Stomach (tissue), 19 donors: ENCODE measurements around the gene ZNF830. TPM values are rescaled to one million over a fixed set of nuclear protein-coding genes. Genes with fewer than 3 reads are reported as not detected.

Experiments
- DNase-seq, 2 donors: peaks; one replicate each; pipeline versions ENCODE4 v3.0.0 to v3.0.0-alpha.2; 2013 to 2019
- H3K27ac ChIP-seq, 5 donors: fragments of 200-600 bp in 4 of 5; sonication (generic) in 4 of 5; one replicate each; pipeline ENCODE4 v1.5.1; 2013 to 2019; ENCODE audit warnings: mild to moderate bottlenecking in 1 of 5, moderate library complexity in 1 of 5
- H3K27me3 ChIP-seq, 3 donors: fragments of 200-600 bp; sonication (generic); one replicate each; pipeline ENCODE4 v1.5.1; 2017 to 2019; ENCODE audit warnings: mixed run types in 1 of 3
- H3K36me3 ChIP-seq, 4 donors: fragments of 200-600 bp; sonication (generic); 1 replicate in 3 of 4; 2 replicates in 1 of 4; pipeline ENCODE4 v1.5.1; 2016 to 2019
- H3K4me1 ChIP-seq, 4 donors: fragments of 200-600 bp; sonication (generic); one replicate each; pipeline ENCODE4 v1.5.1; 2016 to 2019
- H3K4me3 ChIP-seq, 4 donors: fragments of 200-600 bp; sonication (generic) in 3 of 4; one replicate each; pipeline ENCODE4 v1.5.1; 2016 to 2019; ENCODE audit warnings: mild to moderate bottlenecking in 1 of 4
- H3K9me3 ChIP-seq, 4 donors: fragments of 200-600 bp; sonication (generic); one replicate each; pipeline ENCODE4 v1.5.1; 2016 to 2019
- EP300 ChIP-seq: sonication (generic); formaldehyde crosslinking; IDR thresholded peaks from one replicate; pipeline ENCODE4 v1.6.1; 2017; ENCODE audit warnings: antibody characterized with exemption
- POLR2A ChIP-seq, 4 donors: fragments of 450-650 bp; IDR thresholded peaks; one replicate each; pipeline ENCODE4 v1.6.1; 2016; ENCODE audit warnings: antibody characterized with exemption in 4 of 4, control low read depth in 2 of 4, mild to moderate bottlenecking in 1 of 4, moderate library complexity in 1 of 4
- POLR2AphosphoS5 ChIP-seq, 3 donors: sonication (generic); formaldehyde crosslinking; IDR thresholded peaks; one replicate each; pipeline ENCODE4 v1.6.1; 2016; ENCODE audit warnings: antibody characterized with exemption in 3 of 3
- WGBS, 5 donors: extraction: QIAGEN DNeasy Blood & Tissue Kit in 3 of 5; methylation state at CpG; one replicate each; pipeline versions ENCODE4 v1.1.5 to v1.1.7; 2013 to 2018; 5-methylcytosine and 5-hydroxymethylcytosine counted together
- intact Hi-C: fragments of 100-400 bp; cut with DNase I; formaldehyde crosslinking; loops from one replicate; pipeline ENCODE4 v1.15.1; 2023; ENCODE audit warnings: low total_unique reads
- long read RNA-seq, 10 donors: transcript quantifications; one replicate each; lab custom pipeline, GENCODE V29; 2026
- polyA plus RNA-seq, 3 donors: library from polyadenylated mRNA; stranded (reverse); fragments of 200-250 nt; gene quantifications; one replicate each; pipeline ENCODE4 v1.2.3, GENCODE V29; 2013
- total RNA-seq, 5 donors: library from RNA; depleted of rRNA; stranded (reverse); fragments of >200 nt; gene quantifications; one replicate each; pipeline versions ENCODE4 v1.1.0 to v1.2.3, GENCODE V29; 2014 to 2016
- TF ChIP-seq, protein P1 (sequence below), 7 experiments: fragments of 450-650 bp in 4 of 7; fragments of 200-600 bp in 3 of 7; sonication (generic) in 3 of 7; IDR thresholded peaks; one replicate each; pipeline ENCODE4 v1.5.1; 2016 to 2019; ENCODE audit warnings: antibody characterized with exemption in 7 of 7, control low read depth in 2 of 7, mild to moderate bottlenecking in 1 of 7
- donor health status: healthy with polysubstance abuse.
- donor health status: Bipolar disorder and iron deficiency.
- donor health status: healthy.

Gene ZNF830
- total RNA-seq (10 to 100 TPM in 2 of 5 donors, 1 to 10 TPM in 3; 7.7 to 20.2 (median 8.5) TPM), polyA plus RNA-seq (10 to 100 TPM in 1 of 3 donors, 1 to 10 TPM in 2; 9.0 to 10.7 (median 9.8) TPM)
- long read RNA-seq, donor 1, transcript ZNF830-201 (1 exons, 2,246 nt) = major isoform, 6 of 6 reads
- long read RNA-seq, donor 1, partial matches to known transcripts = 0 of 6 reads
- long read RNA-seq, donor 1, other reads (novel, unspliced or antisense) = 0 of 6 reads
- long read RNA-seq, donor 2, transcript ZNF830-201 (1 exons, 2,246 nt) = major isoform, 10 of 10 reads
- long read RNA-seq, donor 2, partial matches to known transcripts = 0 of 10 reads
- long read RNA-seq, donor 2, other reads (novel, unspliced or antisense) = 0 of 10 reads
- long read RNA-seq, donor 3, transcript ZNF830-201 (1 exons, 2,246 nt) = major isoform, 12 of 12 reads
- long read RNA-seq, donor 3, partial matches to known transcripts = 0 of 12 reads
- long read RNA-seq, donor 3, other reads (novel, unspliced or antisense) = 0 of 12 reads
- long read RNA-seq, donor 4, partial matches to known transcripts = 0 of 1 reads
- long read RNA-seq, donor 4, other reads (novel, unspliced or antisense) = 0 of 1 reads
- long read RNA-seq, donor 5, transcript ZNF830-201 (1 exons, 2,246 nt) = major isoform, 16 of 16 reads
- long read RNA-seq, donor 5, partial matches to known transcripts = 0 of 16 reads
- long read RNA-seq, donor 5, other reads (novel, unspliced or antisense) = 0 of 16 reads
- long read RNA-seq, donor 6, transcript ZNF830-201 (1 exons, 2,246 nt) = major isoform, 21 of 21 reads
- long read RNA-seq, donor 6, partial matches to known transcripts = 0 of 21 reads
- long read RNA-seq, donor 6, other reads (novel, unspliced or antisense) = 0 of 21 reads
- long read RNA-seq, donor 7, transcript ZNF830-201 (1 exons, 2,246 nt) = major isoform, 22 of 22 reads
- long read RNA-seq, donor 7, partial matches to known transcripts = 0 of 22 reads
- long read RNA-seq, donor 7, other reads (novel, unspliced or antisense) = 0 of 22 reads
- long read RNA-seq, donor 8, transcript ZNF830-201 (1 exons, 2,246 nt) = major isoform, 14 of 14 reads
- long read RNA-seq, donor 8, partial matches to known transcripts = 0 of 14 reads
- long read RNA-seq, donor 8, other reads (novel, unspliced or antisense) = 0 of 14 reads
- long read RNA-seq, donor 9, transcript ZNF830-201 (1 exons, 2,246 nt) = major isoform, 16 of 16 reads
- long read RNA-seq, donor 9, partial matches to known transcripts = 0 of 16 reads
- long read RNA-seq, donor 9, other reads (novel, unspliced or antisense) = 0 of 16 reads
- long read RNA-seq, donor 10, transcript ZNF830-201 (1 exons, 2,246 nt) = major isoform, 10 of 10 reads
- long read RNA-seq, donor 10, partial matches to known transcripts = 0 of 10 reads
- long read RNA-seq, donor 10, other reads (novel, unspliced or antisense) = 0 of 10 reads

GRCh38 chr17:34961093-34961911 is at the start of gene ZNF830, which contains the start of gene CCT6B:
TSS of gene ZNF830 (plus strand) at chr17:34961540. CDS start at chr17:34961567, 27 bp downstream.
TSS of gene CCT6B (minus strand) at chr17:34961460. CDS start at chr17:34961393, 67 bp downstream.
- Histone ChIP-seq H3K9me3 (no peaks in the 10 kb centered on the region), H3K27ac (peak within 1 kb of the TSS; percentile 87 to 97 (median 94)), H3K27me3 (no peaks in the 10 kb centered on the region), H3K4me1 (peaks cover 16 to 38% (median 25%) of the 10 kb centered on the region in 4 donors), H3K4me3 (peak within 1 kb of the TSS; percentile 84 to 99 (median 92)), H3K36me3 (peaks cover 19 to 33% (median 28%) of the 10 kb centered on the region in 4 donors)
- DNase-seq = peak; percentile 94 to 98
- intact Hi-C loops = no loop called here
- no peak for TF ChIP-seq EP300
- TF ChIP-seq POLR2AphosphoS5 (IDR thresholded peaks at IDR 0.05) = peak; percentile 94 to 98 (median 97)
- TF ChIP-seq POLR2A (IDR thresholded peaks at IDR 0.05) = peak in 2 of 4 donors; percentile 34 to 59
- TF ChIP-seq, protein P1, sequence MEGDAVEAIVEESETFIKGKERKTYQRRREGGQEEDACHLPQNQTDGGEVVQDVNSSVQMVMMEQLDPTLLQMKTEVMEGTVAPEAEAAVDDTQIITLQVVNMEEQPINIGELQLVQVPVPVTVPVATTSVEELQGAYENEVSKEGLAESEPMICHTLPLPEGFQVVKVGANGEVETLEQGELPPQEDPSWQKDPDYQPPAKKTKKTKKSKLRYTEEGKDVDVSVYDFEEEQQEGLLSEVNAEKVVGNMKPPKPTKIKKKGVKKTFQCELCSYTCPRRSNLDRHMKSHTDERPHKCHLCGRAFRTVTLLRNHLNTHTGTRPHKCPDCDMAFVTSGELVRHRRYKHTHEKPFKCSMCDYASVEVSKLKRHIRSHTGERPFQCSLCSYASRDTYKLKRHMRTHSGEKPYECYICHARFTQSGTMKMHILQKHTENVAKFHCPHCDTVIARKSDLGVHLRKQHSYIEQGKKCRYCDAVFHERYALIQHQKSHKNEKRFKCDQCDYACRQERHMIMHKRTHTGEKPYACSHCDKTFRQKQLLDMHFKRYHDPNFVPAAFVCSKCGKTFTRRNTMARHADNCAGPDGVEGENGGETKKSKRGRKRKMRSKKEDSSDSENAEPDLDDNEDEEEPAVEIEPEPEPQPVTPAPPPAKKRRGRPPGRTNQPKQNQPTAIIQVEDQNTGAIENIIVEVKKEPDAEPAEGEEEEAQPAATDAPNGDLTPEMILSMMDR (IDR thresholded peaks at IDR 0.05) = peak in 1 of 7 experiments; percentile 13
- WGBS, 5 donors = 0 to 1% (median 0%) methylated on average over 55 to 65 of the region's 65 CpGs

- H3K4me1 ChIP-seq = no peaks in the 10 kb centered on the region
- no peak for DNase-seq
- no peak overlapping the region for H3K4me3 ChIP-seq
- no peaks in the 10 kb centered on the region for H3K9me3 ChIP-seq
- no peak overlapping the region for H3K27ac ChIP-seq
- 59 to 85% (median 73%) methylated on average over 1 of the region's 1 CpG for WGBS, 5 donors
- H3K36me3 ChIP-seq = no peaks in the 10 kb centered on the region
- no peaks in the 10 kb centered on the region for H3K27me3 ChIP-seq
- intact Hi-C loops = no loop called here
- no peak for TF ChIP-seq EP300
- TF ChIP-seq POLR2A (IDR thresholded peaks at IDR 0.05) = no peak
- TF ChIP-seq, protein P1 (IDR thresholded peaks at IDR 0.05) = no peak
- TF ChIP-seq POLR2AphosphoS5 (IDR thresholded peaks at IDR 0.05) = no peak
Observed at GRCh38 chr17:34913001-34913400, 48.3 kb upstream of the ZNF830 start.

- Histone ChIP-seq H3K27ac (no peak overlapping the region), H3K4me1 (no peaks in the 10 kb centered on the region), H3K4me3 (no peak overlapping the region), H3K27me3 (no peaks in the 10 kb centered on the region), H3K9me3 (no peaks in the 10 kb centered on the region), H3K36me3 (no peaks in the 10 kb centered on the region)
- intact Hi-C loops = no loop called here
- no peak for DNase-seq
- WGBS, 5 donors = 25 to 53% (median 28%) methylated on average over 2 of the region's 2 CpGs
- TF ChIP-seq EP300 (no peak), POLR2AphosphoS5 (IDR thresholded peaks at IDR 0.05) (no peak), POLR2A (IDR thresholded peaks at IDR 0.05) (no peak)
- TF ChIP-seq, protein P1 (IDR thresholded peaks at IDR 0.05) = no peak
Observed at GRCh38 chr17:34916120-34916519, 45.2 kb upstream of the ZNF830 start.
